Rectal smooth muscle tissue (tissue), 1 donor: Measurements from ENCODE around the gene VSTM5.
A peak's percentile ranks its signal among the peaks of the same experiment; 100 is the strongest.
"Not testable (repeated sequence)": the region's sequence is repeated elsewhere in the genome, so short reads cannot be mapped to it uniquely, and the experiment has no call there.

ENCODE experiments used
- H3K27ac ChIP-seq: one replicate; pipeline ENCODE4 v1.7.0; 2013; ENCODE audit warnings: low read depth, low read length, inconsistent platforms
- H3K27me3 ChIP-seq: one replicate; pipeline ENCODE4 v1.7.0; 2013; ENCODE audit warnings: low read length; ENCODE audit not compliant: control insufficient read depth, insufficient read depth
- H3K36me3 ChIP-seq: one replicate; pipeline ENCODE4 v1.7.0; 2013; ENCODE audit warnings: low read length; ENCODE audit not compliant: control insufficient read depth, insufficient read depth
- H3K4me1 ChIP-seq: one replicate; pipeline ENCODE4 v1.7.0; 2013; ENCODE audit warnings: low read length; ENCODE audit not compliant: control insufficient read depth, insufficient read depth
- H3K4me3 ChIP-seq: one replicate; pipeline ENCODE4 v1.7.0; 2013; ENCODE audit warnings: low read length
- H3K9ac ChIP-seq: one replicate; pipeline ENCODE4 v1.7.0; 2013; ENCODE audit warnings: low read length

The VSTM5 gene

GRCh38 chr11:93850594-93851018 lies at the start of gene VSTM5:
VSTM5 (minus strand) TSS chr11:93850618; CDS start chr11:93850502, 116 bp downstream.
- peak within 1 kb of the TSS; percentile 33 for H3K27ac ChIP-seq
- no peak within 1 kb of the TSS for H3K9ac ChIP-seq
- H3K4me3 ChIP-seq: peak within 1 kb of the TSS; percentile 59
- H3K4me1 ChIP-seq: peaks cover 3% of the 10 kb centered on the region
- H3K27me3 ChIP-seq: no peaks in the 10 kb centered on the region
- no peaks in the 10 kb centered on the region for H3K36me3 ChIP-seq

GRCh38 chr11:93895106-93895862 lies 44.9 kb upstream of the VSTM5 start:
- no peak overlapping the region for H3K9ac ChIP-seq
- no peak overlapping the region for H3K27ac ChIP-seq
- no peaks in the 10 kb centered on the region for H3K27me3 ChIP-seq
- H3K4me3 ChIP-seq: no peak overlapping the region
- H3K36me3 ChIP-seq: no peaks in the 10 kb centered on the region
- no peaks in the 10 kb centered on the region for H3K4me1 ChIP-seq

- no peaks in the 10 kb centered on the region for H3K27me3 ChIP-seq
- H3K9ac ChIP-seq: no peak overlapping the region
- no peak overlapping the region for H3K27ac ChIP-seq
- no peak overlapping the region for H3K4me3 ChIP-seq
- H3K4me1 ChIP-seq: no peaks in the 10 kb centered on the region
- no peaks in the 10 kb centered on the region for H3K36me3 ChIP-seq
Observed at GRCh38 chr11:93890391-93891051, 40.1 kb upstream of the VSTM5 start.

- Histone ChIP-seq H3K36me3 (no peaks in the 10 kb centered on the region), H3K4me1 (no peaks in the 10 kb centered on the region), H3K27ac (no peak overlapping the region), H3K9ac (no peak overlapping the region), H3K4me3 (no peak overlapping the region), H3K27me3 (no peaks in the 10 kb centered on the region)
Observed at GRCh38 chr11:93887111-93887510, 36.7 kb upstream of the VSTM5 start.

GRCh38 chr11:93879114-93879513 lies 28.7 kb upstream of the VSTM5 start:
- not testable (repeated sequence) for H3K4me3 ChIP-seq, H3K9ac ChIP-seq, H3K27ac ChIP-seq, H3K4me1 ChIP-seq, H3K36me3 ChIP-seq, H3K27me3 ChIP-seq

GRCh38 chr11:93875637-93876036 lies 25.2 kb upstream of the VSTM5 start:
- Histone ChIP-seq H3K4me3 (no peak overlapping the region), H3K27me3 (no peaks in the 10 kb centered on the region), H3K9ac (no peak overlapping the region), H3K4me1 (no peaks in the 10 kb centered on the region), H3K36me3 (no peaks in the 10 kb centered on the region), H3K27ac (no peak overlapping the region)

GRCh38 chr11:93871526-93871925 lies 21.1 kb upstream of the VSTM5 start:
- Histone ChIP-seq H3K36me3 (no peaks in the 10 kb centered on the region), H3K4me3 (no peak overlapping the region), H3K4me1 (no peaks in the 10 kb centered on the region), H3K27me3 (no peaks in the 10 kb centered on the region), H3K27ac (no peak overlapping the region), H3K9ac (no peak overlapping the region)

- Histone ChIP-seq H3K9ac (no peak overlapping the region), H3K4me3 (no peak overlapping the region), H3K36me3 (no peaks in the 10 kb centered on the region), H3K27ac (no peak overlapping the region), H3K27me3 (no peaks in the 10 kb centered on the region), H3K4me1 (no peaks in the 10 kb centered on the region)
Observed at GRCh38 chr11:93870616-93871015, 20.2 kb upstream of the VSTM5 start.

- H3K27me3 ChIP-seq: no peaks in the 10 kb centered on the region
- H3K4me1 ChIP-seq: no peaks in the 10 kb centered on the region
- H3K27ac ChIP-seq: no peak overlapping the region
- no peaks in the 10 kb centered on the region for H3K36me3 ChIP-seq
- no peak overlapping the region for H3K9ac ChIP-seq
- no peak overlapping the region for H3K4me3 ChIP-seq
Observed at GRCh38 chr11:93869830-93870229, 19.4 kb upstream of the VSTM5 start.

- H3K27ac ChIP-seq, H3K9ac ChIP-seq, H3K4me1 ChIP-seq, H3K4me3 ChIP-seq, H3K36me3 ChIP-seq, H3K27me3 ChIP-seq: not testable (repeated sequence)
Observed at GRCh38 chr11:93868404-93868803, 18.0 kb upstream of the VSTM5 start.

GRCh38 chr11:93861808-93862207 lies 11.4 kb upstream of the VSTM5 start:
- Histone ChIP-seq H3K27me3 (no peaks in the 10 kb centered on the region), H3K4me3 (no peak overlapping the region), H3K4me1 (no peaks in the 10 kb centered on the region), H3K27ac (no peak overlapping the region), H3K36me3 (no peaks in the 10 kb centered on the region), H3K9ac (no peak overlapping the region)

GRCh38 chr11:93858121-93858775 lies 7.8 kb upstream of the VSTM5 start:
- Histone ChIP-seq H3K27me3 (no peaks in the 10 kb centered on the region), H3K4me3 (no peak overlapping the region), H3K36me3 (no peaks in the 10 kb centered on the region), H3K9ac (no peak overlapping the region), H3K27ac (no peak overlapping the region), H3K4me1 (no peaks in the 10 kb centered on the region)
